Measurements from ENCODE around the gene MYO1E.

Gene MYO1E

DNA sequence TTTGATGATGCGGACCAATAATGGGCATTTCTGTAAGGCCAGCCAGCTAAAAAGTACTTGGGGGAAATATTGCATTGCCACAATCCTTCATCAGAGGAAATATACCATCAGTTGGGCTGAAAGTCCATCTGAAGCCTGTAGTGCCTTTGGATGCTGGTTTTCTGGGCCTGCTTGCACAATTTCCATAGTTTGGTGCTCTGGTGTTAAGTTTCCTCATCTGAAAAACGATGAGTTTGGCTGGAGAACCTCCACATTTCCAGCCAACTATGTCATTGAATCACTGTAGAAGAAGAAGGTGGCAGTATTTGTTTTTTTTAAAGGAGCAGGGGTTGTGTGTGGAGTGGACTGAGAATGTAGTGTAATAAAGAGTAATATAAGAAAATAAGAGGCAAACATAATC lies 257.6 kb downstream of the MYO1E start:
- DNase-seq: no peak

- DNase-seq: no peak
Observed at GRCh38 chr15:59111251-59111650, 261.4 kb downstream of the MYO1E start.

DNA sequence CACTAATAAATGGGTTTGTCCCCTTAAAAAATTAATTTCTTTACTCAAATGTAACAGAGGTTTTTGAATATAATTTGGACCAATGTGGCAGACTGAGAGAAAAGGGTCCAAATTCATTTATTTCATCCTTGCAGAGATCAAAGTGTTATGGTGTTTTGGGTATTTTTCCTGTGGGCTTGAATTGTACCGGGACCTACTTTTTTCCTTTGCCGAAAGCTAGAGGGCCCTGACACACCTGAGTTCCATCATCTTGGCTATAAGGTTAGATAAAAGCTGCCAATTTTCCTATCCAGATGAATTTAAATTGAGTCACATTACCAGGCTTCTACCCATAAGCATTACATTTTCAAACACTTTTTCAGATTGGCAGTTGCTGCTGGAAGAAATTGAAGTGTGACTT lies 266.8 kb downstream of the MYO1E start:
- no peak for DNase-seq

GRCh38 chr15:59104912-59105732 lies 267.5 kb downstream of the MYO1E start, which contains the start of gene CCNB2:
Gene CCNB2, plus strand, starts transcription at chr15:59105146. Its CDS starts 123 bp downstream, at chr15:59105269.
- DNase-seq: peak; percentile 29 to 63 (median 62)

DNA sequence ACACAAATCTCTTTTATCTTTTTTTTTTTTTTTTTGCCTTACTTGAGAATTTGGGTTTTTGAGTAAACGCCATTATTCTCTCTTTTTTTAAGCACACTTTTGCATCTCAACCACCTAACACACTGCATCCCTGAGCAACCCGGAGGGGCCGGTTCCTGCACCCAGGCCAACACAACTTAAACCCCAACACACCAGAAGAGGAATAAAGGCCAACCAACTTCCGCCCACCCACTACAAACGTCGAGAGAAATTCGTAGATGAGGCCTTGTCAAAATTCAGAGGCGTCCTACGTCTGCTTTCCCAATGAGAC lies 268.1 kb downstream of the MYO1E start:
- no peak for DNase-seq

- DNase-seq: no peak
Observed at GRCh38 chr15:59099162-59099685, 273.4 kb downstream of the MYO1E start.

GRCh38 chr15:59096429-59096828 lies 276.2 kb downstream of the MYO1E start:
- DNase-seq: no peak

DNA sequence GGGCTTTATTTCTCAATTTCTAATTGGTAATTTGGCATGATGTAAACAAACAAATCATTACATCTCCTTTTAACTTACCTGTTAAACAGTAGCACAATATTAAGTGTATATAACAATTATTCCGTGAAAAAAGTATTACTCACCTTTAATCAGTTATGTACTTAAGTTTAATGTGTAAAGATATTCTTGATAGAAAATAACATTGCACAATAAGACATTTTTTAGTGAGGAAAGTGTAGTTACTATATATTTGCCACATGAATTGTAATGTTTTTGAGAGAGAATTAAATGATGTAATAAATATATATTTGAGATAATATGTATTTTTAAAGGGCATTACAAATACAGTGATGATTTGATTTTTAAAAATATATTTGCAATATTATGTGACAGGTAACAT lies 278.6 kb downstream of the MYO1E start:
- no peak for DNase-seq

DNA sequence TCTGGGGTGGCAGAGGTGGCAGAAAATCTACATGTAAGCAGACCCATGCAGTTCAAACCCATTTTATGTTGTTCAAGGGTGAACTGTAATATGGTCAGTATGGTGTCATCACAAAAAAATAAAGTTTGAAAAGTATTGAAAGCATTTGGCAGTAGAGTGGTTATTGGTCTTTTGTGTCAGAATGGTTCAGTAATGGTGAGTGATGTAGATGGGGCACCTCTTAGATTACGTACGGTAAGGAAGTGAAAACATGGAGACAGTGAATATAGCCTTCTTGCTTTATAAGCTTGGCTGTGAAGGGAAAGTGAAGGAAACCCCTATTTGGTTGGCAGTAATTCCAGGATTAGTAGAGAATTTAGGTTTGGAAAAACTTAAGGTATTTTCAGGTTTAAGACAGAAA lies 284.9 kb downstream of the MYO1E start:
- DNase-seq: no peak
